Tongue (tissue), 2 donors: ENCODE data around the gene SYT5. TPM values are rescaled to one million over a fixed set of nuclear protein-coding genes. Genes with fewer than 3 reads are reported as not detected.
A peak's percentile ranks its signal among the peaks of the same experiment; 100 is the strongest.
"Not testable (repeated sequence)": the region's sequence is repeated elsewhere in the genome, so short reads cannot be mapped to it uniquely, and the experiment has no call there.

Source experiments
- DNase-seq: peaks from one replicate; pipeline ENCODE4 v3.0.0-alpha.2; 2015
- total RNA-seq: library from RNA; depleted of rRNA; stranded (reverse); fragments of >200 nt; gene quantifications from one replicate; pipeline ENCODE4 v1.2.3, GENCODE V29; 2014

The SYT5 gene
- total RNA-seq, 1 donor from 2014 or later: not detected

GRCh38 chr19:55171440-55171839 lies 8.6 kb downstream of the SYT5 start:
- DNase-seq: no peak

- no peak for DNase-seq
These were observed 11.0 kb downstream of the SYT5 start for GRCh38 chr19:55169136-55169535.

- peak; percentile 98 for DNase-seq
These were observed 13.4 kb downstream of the SYT5 start, which contains the start of gene DNAAF3 for GRCh38 chr19:55166530-55167268. TSS of gene DNAAF3 (minus strand) at chr19:55166613. CDS start at chr19:55166413, 200 bp downstream.

GRCh38 chr19:55165952-55166529 lies 14.0 kb downstream of the SYT5 start:
- peak; percentile 69 for DNase-seq

GRCh38 chr19:55161571-55162322 lies 18.3 kb downstream of the SYT5 start:
- no peak for DNase-seq

- no peak for DNase-seq
These were observed 19.1 kb downstream of the SYT5 start for GRCh38 chr19:55160986-55161365.

GRCh38 chr19:55160128-55160985 lies 19.7 kb downstream of the SYT5 start:
- DNase-seq: peak; percentile 89

- DNase-seq: peak; percentile 67
These were observed 21.0 kb downstream of the SYT5 start for GRCh38 chr19:55158848-55159749.

- no peak for DNase-seq
These were observed 21.7 kb downstream of the SYT5 start for GRCh38 chr19:55158423-55158822.

- no peak for DNase-seq
These were observed 22.8 kb downstream of the SYT5 start, which contains the start of gene TNNI3 for GRCh38 chr19:55157064-55157908. TSS of gene TNNI3 (minus strand) at chr19:55157732. CDS start at chr19:55157589, 143 bp downstream.

GRCh38 chr19:55156202-55157063 lies 23.7 kb downstream of the SYT5 start:
- DNase-seq: peak; percentile 65

GRCh38 chr19:55155784-55156183 lies 24.3 kb downstream of the SYT5 start:
- not testable (repeated sequence) for DNase-seq

- no peak for DNase-seq
These were observed 26.3 kb downstream of the SYT5 start for GRCh38 chr19:55153652-55154264.

GRCh38 chr19:55152017-55152416 lies 28.1 kb downstream of the SYT5 start:
- DNase-seq: no peak

- DNase-seq: peak; percentile 90
These were observed 30.7 kb downstream of the SYT5 start, which contains the start of gene TNNT1 for GRCh38 chr19:55149078-55150003. TSS of gene TNNT1 (minus strand) at chr19:55149206. CDS start at chr19:55147157, 2,049 bp downstream.

GRCh38 chr19:55147545-55148251 lies 32.4 kb downstream of the SYT5 start:
- peak; percentile 94 for DNase-seq
